GM21576 (cell line): ENCODE measurements around the gene ABI3BP.

Source experiments
- ATAC-seq: cut with Tn5 transposase; IDR thresholded peaks from one replicate; pipeline ENCODE4 v1.9.1; 2021; ENCODE audit warnings: mild to moderate bottlenecking, moderate library complexity; ENCODE audit not compliant: unreplicated experiment

ABI3BP gene

DNA sequence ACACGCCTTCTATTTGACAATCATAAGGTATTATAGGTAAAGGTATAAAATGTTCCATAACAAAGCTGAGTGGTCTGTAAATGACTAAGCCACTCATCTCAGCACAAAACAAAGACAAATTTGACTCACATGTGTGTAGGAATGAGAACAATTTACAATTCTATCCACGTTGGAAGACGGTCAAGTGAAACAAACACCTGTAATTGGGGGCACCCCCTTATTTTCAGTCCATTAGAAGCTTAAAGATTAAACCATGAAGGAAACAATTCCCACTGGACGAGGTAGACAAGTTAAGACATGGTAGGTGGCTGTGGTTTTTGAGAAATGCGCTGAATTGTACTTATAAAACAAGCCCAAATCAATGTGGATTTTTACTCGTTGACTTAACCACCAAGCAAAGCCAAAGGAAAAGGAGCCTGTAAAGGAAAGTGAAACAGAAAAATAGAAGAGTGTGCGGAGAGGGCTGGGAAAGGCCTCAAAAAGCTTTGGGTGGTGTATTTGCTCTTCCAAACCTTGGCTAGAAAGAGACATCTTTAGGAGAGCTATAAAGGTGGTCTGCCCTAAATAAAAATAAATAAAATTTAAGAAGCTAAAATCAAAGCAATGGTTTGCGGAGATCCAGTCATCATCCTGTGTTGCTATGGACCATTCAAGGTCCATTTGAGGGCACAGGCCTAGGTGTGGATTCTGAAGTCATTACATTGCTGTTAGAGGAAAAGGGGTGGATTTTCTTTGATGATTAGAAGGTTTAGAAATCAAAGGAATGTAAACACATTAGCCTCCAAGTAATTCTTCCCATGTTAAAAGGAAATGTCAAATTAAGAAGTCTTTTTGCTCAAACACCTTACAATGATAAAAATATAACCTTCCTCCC lies 148.9 kb downstream of the ABI3BP start:
- no peak for ATAC-seq

DNA sequence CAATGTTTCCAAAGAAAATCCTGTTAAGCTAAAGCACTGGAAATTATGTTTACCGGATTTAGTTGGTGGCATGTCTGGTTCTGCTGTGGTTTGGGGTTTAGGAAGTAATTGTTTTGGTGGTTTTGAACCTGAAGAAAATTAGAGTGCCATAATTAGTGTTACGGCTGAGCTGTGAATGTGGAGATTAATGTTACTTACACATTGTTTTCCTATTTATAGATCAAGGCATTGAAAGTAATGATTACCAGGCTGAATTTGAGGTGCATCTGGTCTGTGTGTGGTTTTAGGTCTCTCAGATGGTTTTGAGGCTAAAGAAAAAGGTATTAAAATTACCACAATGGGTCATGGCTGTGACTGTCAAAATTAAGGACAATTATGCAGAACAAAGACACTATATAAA lies 155.1 kb downstream of the ABI3BP start:
- ATAC-seq = no peak

DNA sequence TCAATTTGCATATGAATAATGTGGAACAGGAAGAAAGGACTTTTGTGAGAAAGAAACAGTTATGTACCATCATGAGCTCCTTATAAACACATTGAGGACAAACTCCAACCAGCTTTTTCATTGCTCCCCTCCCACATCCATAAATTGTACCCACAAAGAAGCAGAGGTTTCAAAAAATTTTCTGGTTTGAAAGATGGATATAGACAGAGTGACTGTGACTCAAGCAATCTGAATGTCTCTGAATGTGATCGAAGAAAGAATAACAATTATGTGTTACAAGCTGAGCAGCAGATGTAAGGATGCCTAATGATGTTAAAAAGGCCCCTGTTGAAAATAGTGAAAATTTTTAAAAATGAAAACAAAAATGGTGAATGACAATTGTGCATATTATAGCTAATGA lies 156.6 kb downstream of the ABI3BP start:
- no peak for ATAC-seq

DNA sequence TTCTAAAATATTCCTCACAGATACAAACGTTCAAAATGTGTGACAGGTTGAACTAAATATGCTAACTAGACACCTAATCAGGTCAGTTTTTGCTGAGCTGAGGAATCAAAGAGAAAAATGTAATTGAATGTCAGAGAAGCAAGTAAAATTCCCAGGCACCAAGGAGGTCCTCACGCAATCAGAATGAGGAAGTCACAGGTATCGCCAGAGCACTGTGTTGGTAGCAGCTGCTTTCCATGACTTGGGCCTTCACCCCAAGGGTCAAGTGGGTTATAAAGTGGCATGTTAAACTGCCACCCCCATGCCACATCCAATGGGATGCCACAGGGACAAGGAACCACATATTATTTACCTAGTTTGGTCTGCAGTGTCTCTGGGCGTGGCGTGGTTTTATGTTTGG lies 158.9 kb downstream of the ABI3BP start:
- no peak for ATAC-seq

DNA sequence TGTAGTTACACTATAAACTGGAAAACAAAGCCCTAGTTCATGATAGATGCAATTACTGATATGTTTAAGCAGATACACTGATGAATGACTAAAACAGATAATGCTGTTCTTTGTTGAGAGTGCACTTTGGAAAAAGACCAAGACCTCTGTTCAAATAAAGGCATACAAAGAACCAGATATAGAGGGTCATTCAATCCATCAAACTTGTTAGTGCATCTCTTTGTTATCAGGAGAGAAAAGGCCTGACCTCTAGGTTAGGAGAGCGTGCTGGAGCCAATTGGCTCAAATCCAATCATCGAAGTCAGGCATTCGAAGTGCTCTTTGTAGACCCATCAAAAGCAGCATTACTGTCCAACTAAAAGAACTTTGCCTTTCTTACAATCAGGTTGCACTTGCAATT lies 159.7 kb downstream of the ABI3BP start:
- no peak for ATAC-seq

DNA sequence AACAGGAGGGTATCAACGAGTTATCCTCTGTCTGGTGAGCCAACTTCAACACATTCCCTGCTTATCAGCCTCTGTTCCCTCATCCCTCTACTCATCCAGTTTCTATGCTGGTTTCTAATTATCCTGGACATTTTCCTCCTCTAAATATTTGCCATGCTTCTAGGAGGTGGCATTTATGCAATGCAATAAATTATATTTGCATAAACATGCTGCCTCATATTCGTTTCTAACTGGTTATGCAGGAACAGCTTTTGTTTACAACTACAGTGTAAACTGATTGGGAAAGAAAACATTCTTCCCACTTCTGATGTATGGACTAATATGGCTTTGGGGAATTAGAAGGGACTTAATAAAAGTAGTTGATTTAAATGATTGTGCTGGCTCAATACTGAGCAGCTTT lies 161.6 kb downstream of the ABI3BP start:
- no peak for ATAC-seq

DNA sequence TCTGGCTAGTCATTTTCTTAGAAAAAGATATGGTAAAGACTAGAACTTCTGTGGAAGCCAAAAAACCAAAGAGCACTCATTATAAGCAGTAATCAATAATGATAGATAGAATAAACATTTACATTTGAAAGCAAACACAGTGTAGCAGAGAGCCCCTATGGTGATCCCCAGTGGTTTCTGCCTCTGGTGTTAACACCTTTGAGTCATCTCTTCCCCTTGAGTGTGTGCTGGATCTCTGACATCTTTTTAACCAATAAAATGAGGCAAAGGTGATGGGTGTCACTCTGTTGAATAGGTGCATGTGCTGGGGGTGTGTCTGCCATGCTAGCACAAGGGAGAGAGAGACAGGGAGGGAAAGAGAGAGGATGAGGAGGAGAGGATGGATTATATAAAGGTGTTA lies 162.3 kb downstream of the ABI3BP start:
- no peak for ATAC-seq

DNA sequence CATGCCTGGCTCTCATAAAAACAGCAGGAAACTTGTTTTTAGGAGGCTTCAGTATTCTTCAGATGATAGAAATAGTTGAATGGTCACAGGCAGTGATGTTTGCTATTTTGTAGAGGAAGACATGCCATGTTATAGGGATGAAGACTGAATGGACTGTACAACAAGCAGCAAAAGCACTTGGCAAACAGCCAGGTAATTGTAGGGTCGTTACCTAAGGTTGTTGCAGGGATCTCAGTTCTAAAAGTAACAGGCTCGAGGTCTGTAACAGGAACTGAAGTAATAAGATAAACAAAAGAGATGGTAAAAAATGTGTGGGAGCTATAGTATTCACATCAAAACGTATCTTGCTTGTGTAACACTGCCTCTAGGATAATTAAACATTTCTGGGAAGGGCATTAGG lies 167.6 kb downstream of the ABI3BP start:
- no peak for ATAC-seq

DNA sequence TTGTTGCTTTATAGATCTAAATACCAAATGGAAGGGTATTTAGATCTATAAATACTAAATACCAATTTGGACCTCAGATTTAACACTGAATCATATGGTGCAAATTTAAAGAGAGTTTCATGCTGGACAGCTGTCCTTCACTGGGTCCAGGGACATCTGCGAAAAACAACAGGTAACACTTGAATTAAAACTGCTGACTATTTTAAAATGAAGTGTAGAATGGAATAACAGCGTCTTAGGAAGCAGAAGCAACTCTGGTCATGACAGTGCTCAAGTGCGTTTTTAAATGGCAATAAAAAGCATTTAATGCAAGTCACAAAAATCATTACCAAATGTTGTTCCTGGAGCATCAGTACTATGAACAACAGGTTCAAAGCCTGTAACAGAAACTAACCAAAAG lies 177.6 kb downstream of the ABI3BP start:
- no peak for ATAC-seq

DNA sequence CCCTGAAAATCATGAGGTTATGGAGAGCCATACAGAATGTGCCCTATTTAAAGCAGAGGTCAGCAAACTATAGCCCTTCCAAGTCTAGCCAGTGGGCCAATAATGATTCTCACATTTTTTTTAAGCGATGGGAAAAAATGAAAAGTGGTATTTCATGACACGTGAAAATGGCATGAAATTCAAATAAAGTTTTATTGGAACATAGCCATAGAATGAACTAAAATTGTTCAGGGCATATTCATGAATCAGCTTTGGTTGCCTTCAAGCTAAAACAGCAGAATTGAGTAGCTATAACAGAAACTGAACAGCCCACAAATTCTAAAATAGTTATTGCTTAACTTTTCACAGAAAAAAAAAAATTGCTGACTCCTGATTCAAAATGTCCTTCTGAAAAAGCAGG lies 179.4 kb downstream of the ABI3BP start:
- ATAC-seq = no peak

DNA sequence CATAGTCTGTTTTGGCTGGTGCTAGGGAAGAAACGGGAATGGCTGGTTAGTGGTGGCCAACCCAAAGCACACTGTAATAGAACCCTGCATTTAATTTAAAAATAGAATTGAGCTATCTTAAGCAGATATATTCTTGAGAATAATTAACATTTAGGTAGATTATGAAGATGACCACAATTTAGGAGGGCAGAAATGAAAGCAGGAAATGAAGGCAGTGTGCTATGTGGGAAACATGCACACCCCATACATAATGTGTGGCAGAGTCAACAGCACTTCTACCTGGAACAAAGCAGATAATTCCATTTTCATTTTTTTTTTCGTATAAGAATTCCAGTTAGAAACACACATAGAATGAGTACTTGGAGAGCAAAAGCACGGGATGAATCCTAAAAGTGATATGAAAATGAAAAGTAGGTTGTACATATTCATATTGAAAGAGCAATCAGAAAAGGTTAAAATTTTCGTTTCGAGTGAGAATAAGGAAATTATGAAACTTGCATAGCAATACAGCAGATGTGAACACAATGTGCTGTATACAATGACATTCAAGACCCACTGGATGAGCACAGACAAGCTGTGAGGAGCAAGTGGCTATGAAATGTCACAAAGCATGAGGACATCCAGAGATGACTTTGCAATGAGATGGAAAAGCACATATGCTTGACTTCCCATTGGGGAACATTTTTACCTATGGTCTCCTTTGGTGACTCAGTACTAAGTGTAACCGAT lies 181.3 kb downstream of the ABI3BP start:
- no peak for ATAC-seq

DNA sequence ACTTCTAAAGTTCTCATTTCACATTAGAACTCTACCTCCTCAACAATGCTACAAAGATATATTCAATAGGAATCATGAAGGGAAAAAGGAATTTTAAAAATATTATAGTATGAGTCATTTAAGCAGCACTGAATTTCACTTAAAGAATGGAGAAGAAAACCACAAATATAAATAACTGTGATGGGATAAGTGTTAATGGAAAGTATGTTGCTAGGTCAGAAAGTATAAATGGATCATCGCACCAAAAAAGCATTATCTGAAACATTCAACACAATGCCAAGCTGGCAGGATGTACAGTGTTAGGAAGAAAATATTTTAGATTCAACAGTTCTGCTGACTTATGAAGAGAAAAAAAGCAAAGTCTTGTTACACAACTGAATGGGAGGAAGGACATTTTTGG lies 182.6 kb downstream of the ABI3BP start:
- ATAC-seq = no peak

DNA sequence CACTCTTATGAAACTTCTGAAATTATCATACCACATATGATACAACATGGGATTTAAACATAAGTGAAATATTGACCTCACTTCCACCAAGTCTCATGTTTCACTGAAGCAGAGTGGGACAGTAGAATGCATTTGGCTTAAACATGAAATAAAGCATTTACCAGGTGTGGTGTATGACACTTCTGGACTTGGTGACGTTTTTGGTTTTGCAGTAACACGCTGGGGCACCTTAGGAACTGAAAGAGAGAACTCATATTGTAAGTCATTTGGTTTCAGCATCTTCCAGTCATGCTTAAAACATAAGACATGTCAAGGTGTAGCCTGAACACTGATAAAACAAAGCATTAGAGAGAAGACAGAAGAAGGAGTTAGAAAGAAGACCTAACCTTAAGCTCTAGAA lies 188.6 kb downstream of the ABI3BP start:
- no peak for ATAC-seq

DNA sequence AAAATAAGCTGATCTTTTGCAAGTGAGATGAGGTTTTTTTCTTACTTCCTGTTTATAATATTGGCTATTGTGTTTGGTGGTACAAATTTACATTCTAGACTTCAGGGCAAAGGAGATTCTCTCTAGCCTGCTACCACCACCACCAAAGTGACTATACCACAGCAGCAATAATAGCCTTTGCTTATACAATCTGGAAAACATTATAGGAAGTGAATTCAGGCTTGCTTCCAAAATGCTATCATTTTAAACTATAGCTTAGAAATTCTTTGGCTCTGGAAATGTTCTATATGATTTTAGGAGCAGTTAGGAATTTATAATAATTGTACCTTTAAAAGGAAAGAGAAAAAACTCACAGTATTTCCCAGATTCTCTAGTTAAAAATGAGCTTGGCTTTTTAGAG lies 189.5 kb downstream of the ABI3BP start:
- no peak for ATAC-seq

DNA sequence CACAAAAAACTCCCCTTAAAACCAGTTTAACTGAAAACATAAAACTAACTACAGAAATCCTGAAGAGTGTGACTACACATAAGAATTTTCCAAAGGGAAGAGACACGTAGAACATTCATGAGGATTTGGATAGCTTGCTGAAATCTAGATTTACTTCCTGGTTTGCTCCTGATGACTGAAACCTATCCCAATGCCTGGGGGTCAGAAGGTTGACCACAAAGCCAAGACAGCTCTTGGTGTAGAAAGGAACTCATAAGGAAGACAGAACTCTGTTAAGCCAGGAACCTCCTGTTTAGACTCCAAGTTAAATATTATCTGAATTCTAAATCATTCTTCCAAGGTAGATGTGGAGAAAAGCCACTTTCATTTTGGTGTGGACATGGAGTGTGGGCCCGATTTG lies 191.1 kb downstream of the ABI3BP start:
- ATAC-seq = no peak

DNA sequence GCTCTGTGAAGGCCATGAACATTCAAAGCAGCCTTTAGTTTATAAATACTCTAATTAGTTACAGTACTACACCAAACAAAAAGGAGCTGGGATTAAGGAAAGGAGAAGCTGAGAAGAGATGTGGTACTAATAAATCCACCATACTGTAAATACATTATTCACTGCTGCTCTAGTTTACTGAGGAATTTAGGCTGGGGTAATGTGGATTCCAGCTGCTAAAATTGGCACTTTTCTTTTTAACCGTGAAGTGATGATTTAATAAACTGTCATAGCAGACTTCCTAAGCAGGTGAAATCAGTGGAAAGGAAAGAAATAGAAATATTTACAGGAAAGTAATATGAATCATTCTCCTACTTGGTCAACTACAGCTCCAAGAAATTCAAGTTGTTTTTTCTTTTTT lies 195.2 kb downstream of the ABI3BP start:
- no peak for ATAC-seq

DNA sequence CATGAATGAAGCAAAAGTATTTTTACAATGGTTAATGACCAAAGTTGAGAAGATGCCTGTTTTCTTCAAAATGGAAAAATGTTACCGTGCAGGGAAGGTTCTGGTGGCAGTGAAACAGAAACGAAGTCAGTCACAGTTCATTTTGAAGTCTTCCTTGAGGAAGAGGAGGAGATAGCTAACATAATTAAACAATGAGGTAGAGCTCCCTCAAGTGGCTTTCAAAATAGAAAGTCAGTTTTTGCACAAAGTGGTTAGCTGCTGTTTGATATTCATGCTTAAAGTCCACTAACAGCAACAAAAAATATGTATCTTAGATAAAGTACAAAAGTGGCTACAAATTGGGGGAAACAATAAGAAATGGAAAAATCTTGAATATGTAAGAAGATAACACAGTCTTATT lies 196.7 kb downstream of the ABI3BP start:
- ATAC-seq = no peak

DNA sequence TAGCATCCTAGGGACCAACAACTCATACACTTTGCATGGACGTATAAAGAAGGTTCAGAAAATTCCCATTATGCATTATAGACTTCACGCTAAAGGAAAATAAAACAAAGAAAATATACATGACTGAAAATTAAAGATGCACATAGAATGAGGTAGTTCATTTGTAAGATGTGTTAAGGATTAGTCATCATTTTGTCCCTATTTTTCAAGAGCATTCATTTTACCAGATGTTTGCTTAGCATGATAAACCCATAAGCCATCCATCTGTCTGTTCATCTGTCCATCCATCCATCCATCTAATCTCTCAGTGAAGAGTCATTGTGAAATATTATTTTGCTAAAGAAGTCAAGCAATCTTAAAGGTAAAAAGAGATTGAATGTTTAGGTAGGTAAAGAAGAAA lies 203.6 kb downstream of the ABI3BP start:
- no peak for ATAC-seq

DNA sequence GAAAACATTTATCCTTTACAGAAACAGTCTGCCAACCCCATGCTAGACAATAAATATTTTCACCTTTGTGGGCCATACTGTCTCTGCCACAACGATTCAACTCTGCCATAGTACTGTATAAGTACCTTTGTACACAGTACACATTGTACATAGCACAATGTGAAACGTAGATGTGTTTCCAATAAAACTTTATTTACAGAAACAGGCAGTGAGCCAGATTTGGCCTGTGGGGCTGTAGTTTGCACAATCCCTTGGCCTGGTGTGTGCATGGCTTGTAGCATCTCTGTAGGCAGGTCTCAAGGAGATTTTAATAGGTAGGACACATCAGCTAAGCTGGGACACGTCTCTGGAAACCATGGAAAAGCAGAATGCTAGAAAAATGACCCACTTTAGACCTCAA lies 209.6 kb downstream of the ABI3BP start:
- no peak for ATAC-seq

DNA sequence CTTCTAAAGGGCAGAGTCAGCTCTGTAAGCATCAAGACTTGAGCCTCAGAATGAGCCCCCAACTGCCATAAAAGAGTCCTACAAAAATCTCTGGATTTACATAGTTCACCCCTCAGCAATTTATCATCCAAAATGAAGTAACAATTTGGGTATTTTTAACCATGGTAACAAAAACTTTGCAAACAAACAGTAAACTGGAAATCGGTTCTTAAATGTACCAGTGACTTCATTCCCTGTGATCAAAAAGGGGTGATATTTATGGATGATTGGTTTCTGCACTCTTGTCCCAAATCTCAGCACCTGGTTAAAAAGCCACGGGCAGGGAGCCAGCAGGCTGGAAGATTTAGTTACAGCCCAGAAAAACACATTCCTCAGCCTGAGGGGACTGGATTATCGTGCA lies 210.3 kb downstream of the ABI3BP start:
- no peak for ATAC-seq

DNA sequence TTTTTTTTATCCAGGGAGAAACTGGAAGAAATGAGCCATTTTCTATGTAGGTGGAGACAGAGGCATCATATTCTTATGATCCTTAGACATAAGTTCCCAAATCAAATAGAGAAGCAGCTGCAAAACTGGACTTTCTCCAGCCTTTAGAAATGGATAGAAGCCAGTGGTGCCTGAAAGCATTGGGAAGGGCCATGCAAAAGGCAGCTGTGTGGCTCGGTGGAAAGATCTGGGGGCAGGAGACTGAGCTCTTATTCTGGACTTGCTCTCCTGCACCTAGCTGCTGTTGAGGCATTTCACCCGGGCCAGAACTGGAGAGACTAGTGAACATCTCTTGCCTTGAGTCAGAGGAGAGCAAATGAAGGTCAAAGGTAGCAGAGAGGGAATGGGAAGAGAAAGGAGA lies 210.9 kb downstream of the ABI3BP start:
- no peak for ATAC-seq

DNA sequence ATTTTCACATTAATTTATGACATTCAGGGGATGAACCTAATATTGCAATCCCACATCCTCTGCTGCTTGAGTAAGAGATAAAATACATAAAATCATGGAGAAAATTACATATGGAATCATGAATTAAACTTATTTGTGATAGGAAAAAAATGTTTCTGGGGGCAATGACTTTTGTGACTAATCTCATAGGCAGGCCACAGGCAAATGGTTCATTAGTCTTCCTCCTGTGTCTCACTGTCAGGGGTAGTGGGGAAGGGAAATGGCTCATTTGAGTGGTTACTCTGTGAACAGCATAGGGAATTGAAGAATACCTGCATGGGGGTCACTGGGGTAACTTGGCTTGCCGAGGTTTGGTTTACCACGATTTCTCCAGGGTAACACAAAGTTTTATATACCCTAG lies 211.9 kb downstream of the ABI3BP start:
- no peak for ATAC-seq
